Measurements from ENCODE around the gene KCND3.

DNA sequence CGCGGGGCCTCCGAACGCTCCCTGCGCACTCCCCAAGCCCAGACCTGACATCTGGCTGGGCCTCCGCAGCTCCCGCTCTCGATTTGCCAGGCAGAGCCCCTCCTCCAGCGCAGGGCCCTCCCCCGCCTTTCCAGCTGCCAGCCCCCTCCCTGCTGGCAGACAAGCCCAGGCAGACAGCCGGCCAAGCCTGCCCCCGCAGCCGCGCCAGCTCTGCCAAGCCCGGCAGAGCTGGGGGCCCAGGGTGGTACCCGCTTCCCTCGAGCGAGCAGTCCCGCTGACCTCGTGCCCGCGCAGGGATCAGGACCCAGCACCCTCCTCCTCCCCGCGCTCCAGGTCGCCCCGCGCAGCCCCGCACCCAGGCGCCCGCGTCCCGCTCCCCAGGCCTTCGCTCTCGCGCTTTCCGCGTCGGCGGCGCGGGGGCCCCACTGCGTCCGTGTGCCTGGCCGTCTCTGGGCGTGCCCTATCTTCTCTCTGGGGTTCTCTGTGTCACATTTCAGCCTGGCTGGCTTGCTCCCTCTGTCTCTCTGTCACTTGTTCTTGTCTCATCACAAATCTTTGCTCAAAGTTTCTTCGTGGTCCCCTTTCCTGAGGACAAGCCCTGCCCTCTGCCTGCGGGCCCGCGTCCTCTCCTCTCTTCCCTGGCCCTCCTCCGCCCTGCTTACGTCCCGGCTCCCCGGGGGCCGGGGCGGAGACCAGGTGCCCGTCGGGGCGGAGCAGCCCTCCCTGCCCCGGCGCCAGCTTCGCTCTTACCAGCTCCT lies 250.9 kb downstream of the KCND3 start:
- TF ChIP-seq, protein P1, sequence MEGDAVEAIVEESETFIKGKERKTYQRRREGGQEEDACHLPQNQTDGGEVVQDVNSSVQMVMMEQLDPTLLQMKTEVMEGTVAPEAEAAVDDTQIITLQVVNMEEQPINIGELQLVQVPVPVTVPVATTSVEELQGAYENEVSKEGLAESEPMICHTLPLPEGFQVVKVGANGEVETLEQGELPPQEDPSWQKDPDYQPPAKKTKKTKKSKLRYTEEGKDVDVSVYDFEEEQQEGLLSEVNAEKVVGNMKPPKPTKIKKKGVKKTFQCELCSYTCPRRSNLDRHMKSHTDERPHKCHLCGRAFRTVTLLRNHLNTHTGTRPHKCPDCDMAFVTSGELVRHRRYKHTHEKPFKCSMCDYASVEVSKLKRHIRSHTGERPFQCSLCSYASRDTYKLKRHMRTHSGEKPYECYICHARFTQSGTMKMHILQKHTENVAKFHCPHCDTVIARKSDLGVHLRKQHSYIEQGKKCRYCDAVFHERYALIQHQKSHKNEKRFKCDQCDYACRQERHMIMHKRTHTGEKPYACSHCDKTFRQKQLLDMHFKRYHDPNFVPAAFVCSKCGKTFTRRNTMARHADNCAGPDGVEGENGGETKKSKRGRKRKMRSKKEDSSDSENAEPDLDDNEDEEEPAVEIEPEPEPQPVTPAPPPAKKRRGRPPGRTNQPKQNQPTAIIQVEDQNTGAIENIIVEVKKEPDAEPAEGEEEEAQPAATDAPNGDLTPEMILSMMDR (IDR thresholded peaks at IDR 0.05), result no peak
- no peak for TF ChIP-seq ZFX (IDR thresholded peaks at IDR 0.05; ENCODE audit: borderline replicate concordance)

Measured in 22Rv1 (cell line).